Measurements from ENCODE around the gene SMIM28. TPM values are rescaled to one million over a fixed set of nuclear protein-coding genes. Genes with fewer than 3 reads are reported as not detected.
A peak's percentile ranks its signal among the peaks of the same experiment; 100 is the strongest.

SMIM28 gene
- total and polyA plus RNA-seq, 9 of the 15 experiments (the other 6 are each of a cell fraction or from before 2014, with no cell fraction given), result not detected

DNA sequence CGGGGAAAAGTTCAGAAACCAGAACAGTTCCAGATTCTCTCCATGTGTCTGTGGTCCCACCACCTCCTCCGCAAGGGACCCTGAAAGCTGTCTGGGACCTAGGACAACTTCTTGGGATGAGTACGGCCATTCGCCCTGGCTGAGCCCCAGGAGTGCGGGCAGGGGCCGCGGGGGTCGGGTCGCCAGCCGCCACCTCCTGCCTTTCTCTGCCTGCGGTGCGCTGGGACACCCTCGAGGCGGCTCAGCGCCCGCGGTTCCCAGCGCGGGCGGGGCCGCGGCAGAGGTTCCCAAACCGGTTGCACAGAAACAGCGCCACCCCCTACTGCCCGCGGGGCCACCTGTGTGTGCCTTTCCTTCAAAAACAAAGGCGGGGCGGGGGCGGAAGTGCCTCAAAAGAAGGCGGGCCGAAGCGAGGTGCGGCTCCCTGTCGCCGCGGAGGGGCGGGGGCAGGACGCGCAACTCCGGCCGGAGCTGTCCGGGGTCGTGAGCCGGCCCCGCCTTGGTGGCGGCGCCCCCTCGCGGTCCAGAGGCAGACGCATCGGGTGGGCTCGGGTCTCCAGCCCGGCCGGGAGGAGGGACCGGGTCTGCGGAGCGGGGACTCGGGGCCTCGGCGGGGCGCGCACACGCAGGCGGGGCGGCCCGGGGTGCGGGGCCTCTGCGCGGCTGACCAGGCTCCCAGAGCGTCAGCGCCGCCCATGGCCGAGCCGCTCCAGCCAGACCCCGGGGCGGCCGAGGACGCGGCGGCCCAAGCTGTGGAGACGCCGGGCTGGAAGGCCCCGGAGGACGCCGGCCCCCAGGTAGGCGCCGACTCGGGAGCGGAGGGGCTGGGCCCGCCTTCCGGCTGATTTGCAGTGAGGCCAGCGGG is 26.3 kb downstream of the SMIM28 start, which contains the start of gene HEBP2 (continued):
- TF ChIP-seq, protein P1, sequence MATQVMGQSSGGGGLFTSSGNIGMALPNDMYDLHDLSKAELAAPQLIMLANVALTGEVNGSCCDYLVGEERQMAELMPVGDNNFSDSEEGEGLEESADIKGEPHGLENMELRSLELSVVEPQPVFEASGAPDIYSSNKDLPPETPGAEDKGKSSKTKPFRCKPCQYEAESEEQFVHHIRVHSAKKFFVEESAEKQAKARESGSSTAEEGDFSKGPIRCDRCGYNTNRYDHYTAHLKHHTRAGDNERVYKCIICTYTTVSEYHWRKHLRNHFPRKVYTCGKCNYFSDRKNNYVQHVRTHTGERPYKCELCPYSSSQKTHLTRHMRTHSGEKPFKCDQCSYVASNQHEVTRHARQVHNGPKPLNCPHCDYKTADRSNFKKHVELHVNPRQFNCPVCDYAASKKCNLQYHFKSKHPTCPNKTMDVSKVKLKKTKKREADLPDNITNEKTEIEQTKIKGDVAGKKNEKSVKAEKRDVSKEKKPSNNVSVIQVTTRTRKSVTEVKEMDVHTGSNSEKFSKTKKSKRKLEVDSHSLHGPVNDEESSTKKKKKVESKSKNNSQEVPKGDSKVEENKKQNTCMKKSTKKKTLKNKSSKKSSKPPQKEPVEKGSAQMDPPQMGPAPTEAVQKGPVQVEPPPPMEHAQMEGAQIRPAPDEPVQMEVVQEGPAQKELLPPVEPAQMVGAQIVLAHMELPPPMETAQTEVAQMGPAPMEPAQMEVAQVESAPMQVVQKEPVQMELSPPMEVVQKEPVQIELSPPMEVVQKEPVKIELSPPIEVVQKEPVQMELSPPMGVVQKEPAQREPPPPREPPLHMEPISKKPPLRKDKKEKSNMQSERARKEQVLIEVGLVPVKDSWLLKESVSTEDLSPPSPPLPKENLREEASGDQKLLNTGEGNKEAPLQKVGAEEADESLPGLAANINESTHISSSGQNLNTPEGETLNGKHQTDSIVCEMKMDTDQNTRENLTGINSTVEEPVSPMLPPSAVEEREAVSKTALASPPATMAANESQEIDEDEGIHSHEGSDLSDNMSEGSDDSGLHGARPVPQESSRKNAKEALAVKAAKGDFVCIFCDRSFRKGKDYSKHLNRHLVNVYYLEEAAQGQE (IDR thresholded peaks at IDR 0.05; ENCODE audit: borderline replicate concordance), result peak; percentile 81
- TF ChIP-seq, protein P1 (CRISPR knock-in tag; IDR thresholded peaks at IDR 0.05; ENCODE audit: low read depth), result no peak; the same call in 1 of the 2 replicates
- TF ChIP-seq MAFK (IDR thresholded peaks at IDR 0.05; ENCODE audit: low read length), result no peak
- no peak for TF ChIP-seq ZNF518B (CRISPR knock-in tag; IDR thresholded peaks at IDR 0.05)
- peak; percentile 87 for TF ChIP-seq TBP (optimal IDR thresholded peaks at IDR 0.05; ENCODE audit: low read depth, low read length)
- no peak for TF ChIP-seq CBFB (CRISPR knock-in tag; IDR thresholded peaks at IDR 0.05)
- peak; percentile 45; the same call in 1 of the 2 replicates for TF ChIP-seq TOE1 (IDR thresholded peaks at IDR 0.05; ENCODE audit: borderline replicate concordance)
- TF ChIP-seq TOE1 (CRISPR knock-in tag; IDR thresholded peaks at IDR 0.05; ENCODE audit: borderline replicate concordance, low read depth), result no peak
- TF ChIP-seq SMC3 (conservative IDR thresholded peaks at IDR 0.05; ENCODE audit: insufficient read depth, low read depth, low read length), result peak; percentile 35; the same call in 1 of the 2 replicates
- TF ChIP-seq SRSF1 (IDR thresholded peaks at IDR 0.05; ENCODE audit: low read depth, low read length), result no peak
- TF ChIP-seq ZNF354B (CRISPR knock-in tag; IDR thresholded peaks at IDR 0.05), result no peak
- TF ChIP-seq TFAM (CRISPR knock-in tag; conservative IDR thresholded peaks at IDR 0.05), result no peak
- TF ChIP-seq, protein P2, sequence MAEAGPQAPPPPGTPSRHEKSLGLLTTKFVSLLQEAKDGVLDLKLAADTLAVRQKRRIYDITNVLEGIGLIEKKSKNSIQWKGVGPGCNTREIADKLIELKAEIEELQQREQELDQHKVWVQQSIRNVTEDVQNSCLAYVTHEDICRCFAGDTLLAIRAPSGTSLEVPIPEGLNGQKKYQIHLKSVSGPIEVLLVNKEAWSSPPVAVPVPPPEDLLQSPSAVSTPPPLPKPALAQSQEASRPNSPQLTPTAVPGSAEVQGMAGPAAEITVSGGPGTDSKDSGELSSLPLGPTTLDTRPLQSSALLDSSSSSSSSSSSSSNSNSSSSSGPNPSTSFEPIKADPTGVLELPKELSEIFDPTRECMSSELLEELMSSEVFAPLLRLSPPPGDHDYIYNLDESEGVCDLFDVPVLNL (CRISPR knock-in tag; IDR thresholded peaks at IDR 0.05; ENCODE audit: low read depth), result peak; percentile 18; the same call in 1 of the 2 replicates
- no peak for TF ChIP-seq MAFF (IDR thresholded peaks at IDR 0.05; ENCODE audit: low read length)
- no peak for TF ChIP-seq BRCA1 (IDR thresholded peaks at IDR 0.05)
- TF ChIP-seq BRCA1 (CRISPR knock-in tag; IDR thresholded peaks at IDR 0.05), result no peak
